ENCODE measurements around the gene SLC4A9. TPM values are rescaled to one million over a fixed set of nuclear protein-coding genes. Genes with fewer than 3 reads are reported as not detected.

Gene SLC4A9
- total RNA-seq, result not detected

GRCh38 chr5:140360101-140360500 lies at the start of gene SLC4A9:
Gene SLC4A9 (plus strand): TSS chr5:140360194. CDS start chr5:140360237, 43 bp downstream.
- DNase-seq, result no peak

GRCh38 chr5:140310434-140310833 lies 49.6 kb upstream of the SLC4A9 start:
- DNase-seq, result no peak

- no peak for DNase-seq
Observed at GRCh38 chr5:140311011-140311467, 49.0 kb upstream of the SLC4A9 start.

GRCh38 chr5:140312067-140312790 lies 47.8 kb upstream of the SLC4A9 start:
- DNase-seq, result no peak

- DNase-seq, result no peak
Observed at GRCh38 chr5:140312791-140313189, 47.2 kb upstream of the SLC4A9 start.

- DNase-seq, result no peak
Observed at GRCh38 chr5:140317859-140318258, 42.1 kb upstream of the SLC4A9 start.

- no peak for DNase-seq
Observed at GRCh38 chr5:140318792-140319191, 41.2 kb upstream of the SLC4A9 start.

- DNase-seq, result no peak
Observed at GRCh38 chr5:140319833-140320232, 40.2 kb upstream of the SLC4A9 start.

- DNase-seq, result no peak
Observed at GRCh38 chr5:140321796-140322195, 38.2 kb upstream of the SLC4A9 start.

- DNase-seq, result no peak
Observed at GRCh38 chr5:140322751-140323731, 37.0 kb upstream of the SLC4A9 start.

GRCh38 chr5:140324041-140324600 lies 35.9 kb upstream of the SLC4A9 start:
- DNase-seq, result no peak

GRCh38 chr5:140324617-140325241 lies 35.3 kb upstream of the SLC4A9 start:
- no peak for DNase-seq

GRCh38 chr5:140325486-140325885 lies 34.5 kb upstream of the SLC4A9 start:
- no peak for DNase-seq

GRCh38 chr5:140327589-140327988 lies 32.4 kb upstream of the SLC4A9 start:
- DNase-seq, result no peak

- DNase-seq, result no peak
Observed at GRCh38 chr5:140328036-140328764, 31.8 kb upstream of the SLC4A9 start.

GRCh38 chr5:140329739-140330481 lies 30.1 kb upstream of the SLC4A9 start:
- DNase-seq, result no peak

GRCh38 chr5:140331638-140332037 lies 28.4 kb upstream of the SLC4A9 start:
- no peak for DNase-seq

GRCh38 chr5:140336388-140336787 lies 23.6 kb upstream of the SLC4A9 start:
- no peak for DNase-seq

GRCh38 chr5:140337880-140338279 lies 22.1 kb upstream of the SLC4A9 start:
- DNase-seq, result no peak

- DNase-seq, result no peak
Observed at GRCh38 chr5:140338336-140338735, 21.7 kb upstream of the SLC4A9 start.

- no peak for DNase-seq
Observed at GRCh38 chr5:140338908-140339307, 21.1 kb upstream of the SLC4A9 start.
